ENCODE results near the gene HM13.
A peak's percentile ranks its signal among the peaks of the same experiment; 100 is the strongest.

The HM13 gene

GRCh38 chr20:31508517-31509244 is 5.6 kb upstream of the HM13 start:
- Histone ChIP-seq H3K4me3 (replicated peaks; ENCODE audit: insufficient read depth, low read length) (no peak overlapping the region), H3K27ac (replicated peaks) (no peak overlapping the region), H3K27me3 (ENCODE audit: insufficient read depth, poor library complexity, severe bottlenecking) (peaks cover 3% of the 10 kb centered on the region)
- no peak for DNase-seq (ENCODE audit: low read depth in 1 of 2, low spot score in 1 of 2)
- TF ChIP-seq GABPA (IDR thresholded peaks at IDR 0.05; ENCODE audit: low read depth) (no peak), POLR2AphosphoS5 (IDR thresholded peaks at IDR 0.05; ENCODE audit: low read depth) (no peak), REST (IDR thresholded peaks at IDR 0.05; ENCODE audit: insufficient replicate concordance, low read depth) (no peak), SPI1 (IDR thresholded peaks at IDR 0.05; ENCODE audit: borderline replicate concordance, low read depth) (no peak)

GRCh38 chr20:31515072-31515774 is 981 bp downstream of the HM13 start:
- TF ChIP-seq POLR2AphosphoS5 (IDR thresholded peaks at IDR 0.05; ENCODE audit: low read depth), result no peak
- TF ChIP-seq, protein P1, sequence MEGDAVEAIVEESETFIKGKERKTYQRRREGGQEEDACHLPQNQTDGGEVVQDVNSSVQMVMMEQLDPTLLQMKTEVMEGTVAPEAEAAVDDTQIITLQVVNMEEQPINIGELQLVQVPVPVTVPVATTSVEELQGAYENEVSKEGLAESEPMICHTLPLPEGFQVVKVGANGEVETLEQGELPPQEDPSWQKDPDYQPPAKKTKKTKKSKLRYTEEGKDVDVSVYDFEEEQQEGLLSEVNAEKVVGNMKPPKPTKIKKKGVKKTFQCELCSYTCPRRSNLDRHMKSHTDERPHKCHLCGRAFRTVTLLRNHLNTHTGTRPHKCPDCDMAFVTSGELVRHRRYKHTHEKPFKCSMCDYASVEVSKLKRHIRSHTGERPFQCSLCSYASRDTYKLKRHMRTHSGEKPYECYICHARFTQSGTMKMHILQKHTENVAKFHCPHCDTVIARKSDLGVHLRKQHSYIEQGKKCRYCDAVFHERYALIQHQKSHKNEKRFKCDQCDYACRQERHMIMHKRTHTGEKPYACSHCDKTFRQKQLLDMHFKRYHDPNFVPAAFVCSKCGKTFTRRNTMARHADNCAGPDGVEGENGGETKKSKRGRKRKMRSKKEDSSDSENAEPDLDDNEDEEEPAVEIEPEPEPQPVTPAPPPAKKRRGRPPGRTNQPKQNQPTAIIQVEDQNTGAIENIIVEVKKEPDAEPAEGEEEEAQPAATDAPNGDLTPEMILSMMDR (IDR thresholded peaks at IDR 0.05; ENCODE audit: insufficient read depth, low read length), result no peak
- no peak for TF ChIP-seq SPI1 (IDR thresholded peaks at IDR 0.05; ENCODE audit: borderline replicate concordance, low read depth)
- no peak for TF ChIP-seq REST (IDR thresholded peaks at IDR 0.05; ENCODE audit: insufficient replicate concordance, low read depth)
- TF ChIP-seq GABPA (IDR thresholded peaks at IDR 0.05; ENCODE audit: low read depth), result no peak
- H3K4me3 ChIP-seq (replicated peaks; ENCODE audit: insufficient read depth, low read length), result peak overlapping the region; percentile 97
- no peak for DNase-seq (ENCODE audit: low read depth in 1 of 2, low spot score in 1 of 2)
- H3K27ac ChIP-seq (replicated peaks), result peak overlapping the region; percentile 89
- H3K27me3 ChIP-seq (ENCODE audit: insufficient read depth, poor library complexity, severe bottlenecking), result no peaks in the 10 kb centered on the region

DNA sequence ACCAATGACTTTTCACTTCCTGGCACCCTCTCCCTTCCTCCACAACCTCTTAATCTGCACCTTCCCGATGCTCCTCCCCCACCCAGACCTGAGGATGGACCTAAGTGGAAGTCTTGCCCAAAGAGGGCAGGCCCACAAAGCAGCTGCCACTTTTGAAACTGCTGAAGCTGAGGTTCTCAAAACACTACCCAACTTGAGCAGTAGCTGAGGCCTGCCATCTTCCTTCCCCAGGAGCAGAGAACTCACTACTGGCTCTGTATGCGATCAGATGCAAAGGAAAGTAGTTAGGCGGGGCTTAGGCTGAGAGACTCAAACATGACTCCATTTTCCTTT is 1.5 kb downstream of the HM13 start:
- TF ChIP-seq SPI1 (IDR thresholded peaks at IDR 0.05; ENCODE audit: borderline replicate concordance, low read depth), result peak; percentile 18; the same call in 1 of the 2 replicates
- TF ChIP-seq REST (IDR thresholded peaks at IDR 0.05; ENCODE audit: insufficient replicate concordance, low read depth), result no peak
- TF ChIP-seq POLR2AphosphoS5 (IDR thresholded peaks at IDR 0.05; ENCODE audit: low read depth), result peak; percentile 29; the same call in 1 of the 2 replicates
- TF ChIP-seq, protein P1 (IDR thresholded peaks at IDR 0.05; ENCODE audit: insufficient read depth, low read length), result no peak
- DNase-seq (ENCODE audit: low read depth in 1 of 2, low spot score in 1 of 2), result peak in 1 of 2 experiments; percentile 86
- no peaks in the 10 kb centered on the region for H3K27me3 ChIP-seq (ENCODE audit: insufficient read depth, poor library complexity, severe bottlenecking)
- peak overlapping the region; percentile 89 for H3K27ac ChIP-seq (replicated peaks)
- peak overlapping the region; percentile 97 for H3K4me3 ChIP-seq (replicated peaks; ENCODE audit: insufficient read depth, low read length)

Data from HL-60 (cell line).